ENCODE results near the gene DNAH14. TPM values are rescaled to one million over a fixed set of nuclear protein-coding genes. Genes with fewer than 3 reads are reported as not detected.

Gene DNAH14
- total and polyA plus RNA-seq, 2 of the 8 experiments (the other 6 are each of a cell fraction or from before 2014, with no cell fraction given) = 8.4 to 40.7 TPM

DNA sequence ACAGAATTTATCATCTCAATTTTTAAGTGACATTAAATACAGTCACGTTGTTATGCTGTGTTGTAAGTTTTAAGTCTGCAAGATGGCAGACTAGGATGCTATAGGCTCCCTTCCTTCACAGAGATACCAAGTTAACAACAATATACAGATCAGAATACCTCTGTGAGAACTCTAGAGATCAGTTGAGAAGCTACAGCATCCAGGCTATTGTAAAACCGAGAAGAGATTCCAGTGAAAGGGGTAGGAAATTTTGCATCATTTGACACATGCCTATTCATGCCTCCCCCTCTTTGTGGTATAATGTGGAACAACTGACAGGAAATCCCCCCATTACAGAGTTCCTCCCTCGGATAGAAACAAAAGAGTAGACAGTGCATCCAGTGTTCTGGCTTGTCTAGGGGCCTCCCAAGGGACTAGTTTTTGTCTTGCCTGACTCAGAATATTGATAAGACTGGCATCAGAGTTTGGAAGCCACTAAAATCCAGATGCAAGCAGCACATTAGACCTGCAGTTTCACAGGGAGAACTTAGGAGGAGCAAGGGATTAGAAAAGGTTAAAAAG lies 417.7 kb downstream of the DNAH14 start (continued):
- TF ChIP-seq SP4 (IDR thresholded peaks at IDR 0.05; ENCODE audit: low read length) = no peak
- no peak for TF ChIP-seq KDM4A (IDR thresholded peaks at IDR 0.05; ENCODE audit: low read depth, low read length, severe bottlenecking)
- TF ChIP-seq, protein P1, sequence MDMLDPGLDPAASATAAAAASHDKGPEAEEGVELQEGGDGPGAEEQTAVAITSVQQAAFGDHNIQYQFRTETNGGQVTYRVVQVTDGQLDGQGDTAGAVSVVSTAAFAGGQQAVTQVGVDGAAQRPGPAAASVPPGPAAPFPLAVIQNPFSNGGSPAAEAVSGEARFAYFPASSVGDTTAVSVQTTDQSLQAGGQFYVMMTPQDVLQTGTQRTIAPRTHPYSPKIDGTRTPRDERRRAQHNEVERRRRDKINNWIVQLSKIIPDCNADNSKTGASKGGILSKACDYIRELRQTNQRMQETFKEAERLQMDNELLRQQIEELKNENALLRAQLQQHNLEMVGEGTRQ (IDR thresholded peaks at IDR 0.05; ENCODE audit: low read length) = no peak
- TF ChIP-seq POU5F1 (IDR thresholded peaks at IDR 0.05; ENCODE audit: low read depth, low read length) = no peak
- TF ChIP-seq SIRT6 (IDR thresholded peaks at IDR 0.05; ENCODE audit: low read length) = no peak
- no peak for TF ChIP-seq RBBP5 (IDR thresholded peaks at IDR 0.05; ENCODE audit: borderline replicate concordance, low read depth, low read length)
- no peak for TF ChIP-seq POLR2AphosphoS5 (IDR thresholded peaks at IDR 0.05; ENCODE audit: low read depth, low read length)
- TF ChIP-seq MAFK (IDR thresholded peaks at IDR 0.05; ENCODE audit: low read depth, low read length) = no peak

Measured in H1 (cell line).